MCF 10A (cell line): ENCODE measurements around the gene RNF213. TPM values are rescaled to one million over a fixed set of nuclear protein-coding genes. Genes with fewer than 3 reads are reported as not detected.

Experiments used
- BruUV-seq: library from RNA; stranded (reverse); fragments of 400-500 nt; replicated peaks from 2 replicates; lab custom pipeline; 2021; lab: Mats Ljungman, UMichigan
- CTCF ChIA-PET: fragments of 300-600 bp; sonication (Branson Sonifier 250); formaldehyde crosslinking; extraction: SDS; loops from one replicate; lab custom pipeline; 2021; ENCODE audit warnings: antibody characterized with exemption, inconsistent platforms; lab: Yijun Ruan, JAX
- POLR2A ChIA-PET: fragments of 300-600, 350-650 bp; sonication (Branson Sonifier 250); formaldehyde crosslinking; extraction: SDS; loops from one replicate; lab custom pipeline; 2020; ENCODE audit warnings: antibody characterized with exemption, inconsistent platforms; lab: Yijun Ruan, JAX
- DNase-seq: peaks from one replicate; pipeline ENCODE4 v3.0.0-alpha.2; 2018; ENCODE audit not compliant: unreplicated experiment
- H3K27ac Mint-ChIP-seq: one replicate; pipeline ENCODE4 v1.8.0; 2022; ENCODE audit warnings: mild to moderate bottlenecking, low read depth, mixed read lengths; ENCODE audit not compliant: unreplicated experiment
- H3K27me3 Mint-ChIP-seq: one replicate; pipeline ENCODE4 v1.8.0; 2022; ENCODE audit warnings: mixed read lengths; ENCODE audit not compliant: insufficient read depth, unreplicated experiment
- H3K36me3 Mint-ChIP-seq: one replicate; pipeline ENCODE4 v1.8.0; 2022; ENCODE audit warnings: mild to moderate bottlenecking, moderate library complexity, mixed read lengths; ENCODE audit not compliant: insufficient read depth, unreplicated experiment
- H3K4me1 Mint-ChIP-seq: one replicate; pipeline ENCODE4 v1.8.0; 2022; ENCODE audit warnings: mixed read lengths; ENCODE audit not compliant: insufficient read depth, unreplicated experiment
- H3K4me3 Mint-ChIP-seq: one replicate; pipeline ENCODE4 v1.8.0; 2022; ENCODE audit warnings: mild to moderate bottlenecking, moderate library complexity, mixed read lengths; ENCODE audit not compliant: unreplicated experiment
- H3K9me3 Mint-ChIP-seq: one replicate; pipeline ENCODE4 v1.8.0; 2022; ENCODE audit warnings: mixed read lengths; ENCODE audit not compliant: unreplicated experiment
- CTCF ChIP-seq: fragments of 200-600 bp; IDR thresholded peaks from one replicate; pipeline ENCODE4 v1.8.0; 2022; ENCODE audit warnings: antibody characterized with exemption, mild to moderate bottlenecking; ENCODE audit not compliant: unreplicated experiment
- intact Hi-C: fragments of 100-400 bp; cut with micrococcal nuclease; formaldehyde crosslinking; loops from 2 replicates; pipeline ENCODE4 v1.14.1; 2022
- total RNA-seq: library from RNA; stranded (reverse); gene quantifications from 2 replicates; pipeline ENCODE4 v1.2.3, GENCODE V29; 2022

RNF213 gene
- total RNA-seq, 1 experiment from 2014 or later: 50.5 TPM

- no peak for DNase-seq
- H3K4me3 Mint-ChIP-seq: no peak overlapping the region
- BruUV-seq: no TSS peak
- ChIA-PET CTCF (no interaction called here), POLR2A (no interaction called here)
- intact Hi-C loops: no loop called here
- no peaks in the 10 kb centered on the region for H3K9me3 Mint-ChIP-seq
- no peak overlapping the region for H3K27ac Mint-ChIP-seq
- no peak for TF ChIP-seq CTCF
- H3K4me1 Mint-ChIP-seq: no peaks in the 10 kb centered on the region
- no peaks in the 10 kb centered on the region for H3K27me3 Mint-ChIP-seq
- peaks cover 77% of the 10 kb centered on the region for H3K36me3 Mint-ChIP-seq
Measured at GRCh38 chr17:80393961-80394360, 133.3 kb downstream of the RNF213 start.

GRCh38 chr17:80394629-80395216 lies 134.1 kb downstream of the RNF213 start:
- CTCF ChIA-PET: interaction anchor here (0.6 to 0.7 kb wide), 3 partner anchors 15 to 189 kb away, joined by 3 to 4 read pairs (median 3); no protein-coding TSS in a partner anchor
- POLR2A ChIA-PET: no interaction called here
- Mint-ChIP-seq H3K4me1 (no peaks in the 10 kb centered on the region), H3K36me3 (peaks cover 70% of the 10 kb centered on the region), H3K9me3 (no peaks in the 10 kb centered on the region), H3K27me3 (no peaks in the 10 kb centered on the region), H3K27ac (no peak overlapping the region), H3K4me3 (no peak overlapping the region)
- BruUV-seq: no TSS peak
- DNase-seq: no peak
- no peak for TF ChIP-seq CTCF
- intact Hi-C loops: no loop called here

GRCh38 chr17:80395402-80396151 lies 134.9 kb downstream of the RNF213 start:
- Mint-ChIP-seq H3K4me1 (no peaks in the 10 kb centered on the region), H3K4me3 (no peak overlapping the region), H3K27me3 (no peaks in the 10 kb centered on the region), H3K27ac (no peak overlapping the region), H3K36me3 (peaks cover 61% of the 10 kb centered on the region), H3K9me3 (no peaks in the 10 kb centered on the region)
- intact Hi-C loops: no loop called here
- BruUV-seq: no TSS peak
- no peak for TF ChIP-seq CTCF
- POLR2A ChIA-PET: interaction anchor here (1.2 kb wide), 1 partner anchor 17 kb away, joined by 3 read pairs; no protein-coding TSS in a partner anchor
- DNase-seq: no peak
- CTCF ChIA-PET: interaction anchor here (0.7 to 0.9 kb wide), 3 partner anchors 10 to 190 kb away, joined by 3 to 4 read pairs (median 3); no protein-coding TSS in a partner anchor
